Gastroesophageal sphincter (tissue), 4 donors: ENCODE data around the gene MYO6. TPM values are rescaled to one million over a fixed set of nuclear protein-coding genes. Genes with fewer than 3 reads are reported as not detected.

ENCODE experiments used
- ATAC-seq: fragments of 150-250 bp; one replicate; pipeline ENCODE4 v1.9.1; 2016; ENCODE audit warnings: mild to moderate bottlenecking, moderate library complexity
- H3K27ac ChIP-seq, 4 donors: fragments of 200-600 bp; sonication (generic) in 3 of 4; 1 replicate in 3 of 4; 2 replicates in 1 of 4; pipeline ENCODE4 v1.5.1; 2016 to 2019
- H3K27me3 ChIP-seq: fragments of 200-600 bp; sonication (generic); one replicate; pipeline ENCODE4 v1.5.1; 2019
- H3K36me3 ChIP-seq, 2 donors: fragments of 200-600 bp; sonication (generic); one replicate each; pipeline ENCODE4 v1.5.1; 2019; ENCODE audit warnings: control low read depth in 1 of 2
- H3K4me1 ChIP-seq, 3 donors: fragments of 200-600 bp; sonication (generic); 1 replicate in 2 of 3; 2 replicates in 1 of 3; pipeline ENCODE4 v1.5.1; 2016 to 2019; ENCODE audit warnings: control low read depth in 2 of 3
- H3K4me3 ChIP-seq, 2 donors: fragments of 200-600 bp; sonication (generic); one replicate each; pipeline ENCODE4 v1.5.1; 2019; ENCODE audit warnings: mild to moderate bottlenecking in 1 of 2, moderate library complexity in 1 of 2
- H3K9me3 ChIP-seq, 3 donors: fragments of 200-600 bp; sonication (generic); one replicate each; pipeline ENCODE4 v1.5.1; 2017 to 2019; ENCODE audit warnings: control low read depth in 2 of 3
- CTCF ChIP-seq, 4 experiments: fragments of 200-600 bp in 2 of 4; fragments of 450-650 bp in 2 of 4; sonication (generic) in 1 of 4; IDR thresholded peaks; one replicate each; pipeline ENCODE4 v1.5.1; 2017 to 2019; ENCODE audit warnings: antibody characterized with exemption in 4 of 4, mild to moderate bottlenecking in 2 of 4, moderate library complexity in 2 of 4
- EP300 ChIP-seq: sonication (generic); formaldehyde crosslinking; IDR thresholded peaks from one replicate; pipeline ENCODE4 v1.6.1; 2017; ENCODE audit warnings: antibody characterized with exemption, mild to moderate bottlenecking
- POLR2A ChIP-seq, 2 donors: fragments of 450-650 bp; IDR thresholded peaks; one replicate each; pipeline ENCODE4 v1.6.1; 2017; ENCODE audit warnings: antibody characterized with exemption in 2 of 2, mild to moderate bottlenecking in 2 of 2, moderate library complexity in 1 of 2
- POLR2AphosphoS5 ChIP-seq: sonication (generic); formaldehyde crosslinking; IDR thresholded peaks from one replicate; pipeline ENCODE4 v1.6.1; 2017; ENCODE audit warnings: antibody characterized with exemption
- WGBS, 2 donors: methylation state at CpG; one replicate each; pipeline ENCODE4 v1.1.5; 2018; ENCODE audit warnings: low coverage in 1 of 2; 5-methylcytosine and 5-hydroxymethylcytosine counted together
- total RNA-seq, 4 donors: library from RNA; depleted of rRNA; stranded (reverse); fragments of >200 nt; gene quantifications; one replicate each; pipeline ENCODE4 v1.1.0, GENCODE V29; 2016

The MYO6 gene
- total RNA-seq, 4 donors from 2014 or later: 11.0 to 17.4 (median 12.5) TPM

DNA sequence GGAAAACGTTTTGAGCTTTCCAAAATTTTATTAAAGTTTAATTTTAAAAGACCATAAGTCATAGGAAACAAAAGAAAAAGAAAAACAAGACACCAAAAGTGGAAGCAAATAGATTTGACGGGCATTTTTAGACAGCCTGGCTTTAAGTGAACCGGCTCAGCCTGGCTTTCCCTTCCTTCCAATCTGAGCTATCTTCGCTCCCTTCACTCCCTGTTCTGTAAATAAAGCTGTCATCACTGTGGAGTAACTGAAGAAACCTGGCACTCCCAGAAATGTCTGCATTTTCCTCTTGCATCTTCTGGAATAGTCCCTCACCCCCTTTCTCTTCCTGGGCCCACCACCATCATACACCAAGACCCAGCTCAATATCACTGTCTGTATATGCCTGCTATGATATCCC lies 191.5 kb downstream of the MYO6 start:
- no peaks in the 10 kb centered on the region for H3K36me3 ChIP-seq

DNA sequence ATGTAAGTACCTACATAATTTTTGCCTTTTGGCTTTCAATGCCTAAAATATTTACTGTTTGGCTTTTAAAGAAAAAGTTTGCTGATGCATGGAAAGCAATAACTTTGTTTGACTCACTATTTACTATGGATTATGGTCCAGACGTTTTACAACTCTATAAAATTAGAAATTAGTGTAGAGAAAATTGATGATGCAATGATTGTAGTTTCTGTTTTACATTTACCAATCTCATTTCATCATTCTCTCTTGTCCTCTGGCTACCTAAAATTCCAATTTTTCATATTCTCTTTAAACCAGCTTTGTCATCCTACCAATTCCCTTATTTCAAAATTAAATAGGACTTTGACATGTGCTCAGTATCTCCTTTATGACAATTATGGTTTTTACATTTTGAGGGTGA lies 192.5 kb downstream of the MYO6 start:
- no peak overlapping the region for H3K4me3 ChIP-seq
- no peaks in the 10 kb centered on the region for H3K36me3 ChIP-seq
- no peaks in the 10 kb centered on the region for H3K4me1 ChIP-seq
- H3K27ac ChIP-seq: no peak overlapping the region
- ATAC-seq: no peak
- no peak for TF ChIP-seq POLR2AphosphoS5
- no peak for TF ChIP-seq EP300
- no peak for TF ChIP-seq POLR2A (IDR thresholded peaks at IDR 0.05)
- TF ChIP-seq CTCF (IDR thresholded peaks at IDR 0.05): no peak
- WGBS, 2 donors: 17 to 36% methylated on average over 1 of the region's 1 CpG
- H3K27me3 ChIP-seq: no peaks in the 10 kb centered on the region
- no peaks in the 10 kb centered on the region for H3K9me3 ChIP-seq

More for the DNA sequence above, 191.5 kb downstream of the MYO6 start:
- H3K27ac ChIP-seq: no peak overlapping the region
- WGBS, 2 donors: 38 to 44% methylated on average over 4 of the region's 4 CpGs
- no peaks in the 10 kb centered on the region for H3K27me3 ChIP-seq
- ATAC-seq: no peak
- H3K4me1 ChIP-seq: peaks cover 0 to under 1% (median 0%) of the 10 kb centered on the region in 3 donors
- H3K4me3 ChIP-seq: no peak overlapping the region
- no peaks in the 10 kb centered on the region for H3K9me3 ChIP-seq
- TF ChIP-seq EP300 (no peak), POLR2AphosphoS5 (no peak), CTCF (IDR thresholded peaks at IDR 0.05) (no peak), POLR2A (IDR thresholded peaks at IDR 0.05) (no peak)

- ATAC-seq: no peak
Observed at GRCh38 chr6:75943381-75943780, 194.3 kb downstream of the MYO6 start.

DNA sequence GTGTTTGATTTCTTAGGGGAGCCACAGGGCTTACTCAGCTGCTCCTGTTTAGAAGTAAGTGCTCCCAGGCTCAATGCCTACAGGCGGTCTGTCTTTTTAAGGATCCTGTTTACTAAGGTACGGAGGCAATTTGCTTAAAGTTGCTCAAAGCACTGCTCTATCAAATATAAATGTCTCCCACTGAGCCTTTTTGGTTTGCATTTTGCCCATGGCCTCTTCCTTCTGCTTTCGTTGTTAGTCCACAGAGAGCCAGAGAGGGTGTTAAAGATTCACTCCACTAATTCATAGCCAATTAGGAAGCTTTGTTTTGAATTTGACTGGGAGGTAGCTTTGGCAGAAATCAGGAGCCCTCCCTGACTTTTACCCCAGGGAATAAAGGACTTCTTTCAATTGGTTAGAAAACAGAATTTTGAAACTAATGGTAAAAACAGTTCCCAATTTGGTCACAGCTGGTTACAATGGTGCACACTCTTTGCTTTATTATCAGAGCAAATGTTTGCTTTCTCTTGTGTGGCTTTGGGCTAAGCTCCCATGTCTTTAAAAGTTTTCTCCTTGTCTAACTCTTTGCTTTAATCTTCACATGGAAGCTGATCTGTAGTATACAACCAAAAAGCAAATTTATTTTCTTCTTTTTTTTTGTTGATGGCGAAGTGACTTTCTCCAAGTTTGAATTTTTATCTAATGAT lies 197.2 kb downstream of the MYO6 start:
- Histone ChIP-seq H3K27ac (no peak overlapping the region), H3K4me1 (no peaks in the 10 kb centered on the region), H3K4me3 (no peak overlapping the region), H3K9me3 (no peaks in the 10 kb centered on the region), H3K27me3 (no peaks in the 10 kb centered on the region), H3K36me3 (no peaks in the 10 kb centered on the region)
- TF ChIP-seq POLR2A (IDR thresholded peaks at IDR 0.05) (no peak), EP300 (no peak), POLR2AphosphoS5 (no peak), CTCF (IDR thresholded peaks at IDR 0.05) (no peak)
- ATAC-seq: no peak
- 25 to 38% methylated on average over 2 to 4 of the region's 4 CpGs for WGBS, 2 donors

More at GRCh38 chr6:75943381-75943780, 194.3 kb downstream of the MYO6 start:
- WGBS, 2 donors: 80% methylated on average over 2 of the region's 2 CpGs
- H3K9me3 ChIP-seq: no peaks in the 10 kb centered on the region
- no peak overlapping the region for H3K4me3 ChIP-seq
- H3K27me3 ChIP-seq: no peaks in the 10 kb centered on the region
- no peaks in the 10 kb centered on the region for H3K36me3 ChIP-seq
- H3K4me1 ChIP-seq: no peaks in the 10 kb centered on the region
- H3K27ac ChIP-seq: no peak overlapping the region
- no peak for TF ChIP-seq CTCF (IDR thresholded peaks at IDR 0.05)
- TF ChIP-seq POLR2A (IDR thresholded peaks at IDR 0.05): no peak
- no peak for TF ChIP-seq POLR2AphosphoS5
- TF ChIP-seq EP300: no peak

DNA sequence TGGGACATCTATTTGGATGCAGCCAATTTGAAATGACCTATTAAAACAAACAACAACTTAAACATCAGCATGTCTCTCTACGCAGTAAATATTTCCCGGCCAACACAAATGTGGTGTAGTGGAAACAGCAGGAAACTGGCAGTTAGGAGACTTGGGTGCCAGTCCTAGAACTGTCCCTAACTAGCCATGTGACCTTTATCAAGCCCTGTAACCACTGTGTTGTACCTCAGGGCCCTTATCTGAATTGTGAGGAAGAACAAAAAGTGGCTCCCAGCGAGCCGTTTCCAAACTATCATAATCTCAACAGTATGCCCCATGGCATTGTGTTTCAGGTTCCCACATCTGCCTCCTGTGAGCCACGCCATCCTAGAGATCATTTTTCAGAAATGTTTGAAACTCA lies 198.9 kb downstream of the MYO6 start:
- no peak for ATAC-seq

More for the DNA sequence above, 198.9 kb downstream of the MYO6 start:
- WGBS, 2 donors: 80 to 98% methylated on average over 4 to 5 of the region's 5 CpGs
- Histone ChIP-seq H3K9me3 (no peaks in the 10 kb centered on the region), H3K4me1 (peaks cover 0 to 8% (median 0%) of the 10 kb centered on the region in 3 donors), H3K4me3 (no peak overlapping the region), H3K36me3 (no peaks in the 10 kb centered on the region), H3K27me3 (no peaks in the 10 kb centered on the region), H3K27ac (no peak overlapping the region)
- no peak for TF ChIP-seq POLR2A (IDR thresholded peaks at IDR 0.05)
